ENCODE results near the gene SORT1.
A peak's percentile ranks its signal among the peaks of the same experiment; 100 is the strongest.
"Not testable (repeated sequence)": the region's sequence is repeated elsewhere in the genome, so short reads cannot be mapped to it uniquely, and the experiment has no call there.

The SORT1 gene

GRCh38 chr1:109396871-109397580 is 692 bp downstream of the SORT1 start:
- peak in 3 of 14 donors; percentile 6 to 22 (median 8) for DNase-seq

GRCh38 chr1:109396513-109396839 is 1.2 kb downstream of the SORT1 start:
- peak in 1 of 14 donors; percentile 33 for DNase-seq

GRCh38 chr1:109395602-109396512 is 1.9 kb downstream of the SORT1 start:
- DNase-seq = peak in 1 of 14 donors; percentile 25

GRCh38 chr1:109395282-109395599 is 2.5 kb downstream of the SORT1 start:
- DNase-seq = not testable (repeated sequence)

- DNase-seq = no peak
These were observed 3.0 kb downstream of the SORT1 start for GRCh38 chr1:109394591-109395281.

GRCh38 chr1:109393617-109394233 is 4.0 kb downstream of the SORT1 start:
- DNase-seq = no peak

- DNase-seq = peak in 12 of 14 donors; percentile 22 to 74 (median 68)
These were observed 4.7 kb downstream of the SORT1 start for GRCh38 chr1:109392788-109393616.

GRCh38 chr1:109392037-109392787 is 5.5 kb downstream of the SORT1 start:
- peak in 7 of 14 donors; percentile 33 to 74 (median 47) for DNase-seq

GRCh38 chr1:109391626-109392025 is 6.1 kb downstream of the SORT1 start:
- DNase-seq = no peak

- DNase-seq = no peak
These were observed 6.6 kb downstream of the SORT1 start for GRCh38 chr1:109391157-109391556.

- no peak for DNase-seq
These were observed 7.9 kb downstream of the SORT1 start for GRCh38 chr1:109389638-109390341.

GRCh38 chr1:109388884-109389637 is 8.7 kb downstream of the SORT1 start:
- DNase-seq = no peak

GRCh38 chr1:109388208-109388711 is 9.5 kb downstream of the SORT1 start:
- no peak for DNase-seq

- no peak for DNase-seq
These were observed 11.5 kb downstream of the SORT1 start for GRCh38 chr1:109386054-109386717.

- peak in 2 of 14 donors; percentile 7 to 25 for DNase-seq
These were observed 12.3 kb downstream of the SORT1 start for GRCh38 chr1:109385417-109385816.

- no peak for DNase-seq
These were observed 13.9 kb downstream of the SORT1 start for GRCh38 chr1:109383854-109384253.

GRCh38 chr1:109383087-109383779 is 14.5 kb downstream of the SORT1 start:
- DNase-seq = no peak

- no peak for DNase-seq
These were observed 16.1 kb downstream of the SORT1 start for GRCh38 chr1:109381573-109381972.
